Measurements from ENCODE around the gene CDC6. TPM values are rescaled to one million over a fixed set of nuclear protein-coding genes. Genes with fewer than 3 reads are reported as not detected.
A peak's percentile ranks its signal among the peaks of the same experiment; 100 is the strongest.
"Not testable (repeated sequence)": the region's sequence is repeated elsewhere in the genome, so short reads cannot be mapped to it uniquely, and the experiment has no call there.

CDC6 gene
- total RNA-seq, 1 experiment from 2014 or later, result 31.1 TPM

GRCh38 chr17:40279402-40279801, 8.3 kb upstream of the CDC6 start:
- H3K27me3 ChIP-seq, result no peaks in the 10 kb centered on the region
- DNase-seq, result no peak
- no peak overlapping the region for H3K4me3 ChIP-seq
- no peaks in the 10 kb centered on the region for H3K9me3 ChIP-seq
- H3K36me3 ChIP-seq, result peaks cover 54% of the 10 kb centered on the region

- Histone ChIP-seq H3K4me3 (no peak overlapping the region), H3K27me3 (no peaks in the 10 kb centered on the region), H3K9me3 (no peaks in the 10 kb centered on the region), H3K36me3 (peaks cover 44% of the 10 kb centered on the region)
- DNase-seq, result no peak
Observed at GRCh38 chr17:40281663-40282062, 6.0 kb upstream of the CDC6 start.

- Histone ChIP-seq H3K4me3 (peak overlapping the region; percentile 37), H3K27me3 (no peaks in the 10 kb centered on the region), H3K9me3 (no peaks in the 10 kb centered on the region), H3K36me3 (peaks cover 31% of the 10 kb centered on the region)
- no peak for DNase-seq
Observed at GRCh38 chr17:40283662-40284061, 4.0 kb upstream of the CDC6 start.

GRCh38 chr17:40284085-40284713, 3.5 kb upstream of the CDC6 start:
- H3K27me3 ChIP-seq, result no peaks in the 10 kb centered on the region
- peaks cover 33% of the 10 kb centered on the region for H3K36me3 ChIP-seq
- DNase-seq, result peak; percentile 65
- H3K4me3 ChIP-seq, result peak overlapping the region; percentile 37
- H3K9me3 ChIP-seq, result no peaks in the 10 kb centered on the region

- no peak for DNase-seq
- H3K27me3 ChIP-seq, result no peaks in the 10 kb centered on the region
- no peaks in the 10 kb centered on the region for H3K9me3 ChIP-seq
- H3K36me3 ChIP-seq, result peaks cover 37% of the 10 kb centered on the region
- no peak overlapping the region for H3K4me3 ChIP-seq
Observed at GRCh38 chr17:40286473-40286872, 1.2 kb upstream of the CDC6 start.

GRCh38 chr17:40287159-40287493, 553 bp upstream of the CDC6 start:
- H3K9me3 ChIP-seq, result no peaks in the 10 kb centered on the region
- no peak for DNase-seq
- no peaks in the 10 kb centered on the region for H3K27me3 ChIP-seq
- peaks cover 42% of the 10 kb centered on the region for H3K36me3 ChIP-seq
- H3K4me3 ChIP-seq, result 0 out of 2 replicates have a peak overlapping the region, but pooled peaks have one; percentile 6

GRCh38 chr17:40290629-40291280, 3.1 kb downstream of the CDC6 start:
- peak; percentile 44 for DNase-seq
- peaks cover 68% of the 10 kb centered on the region for H3K36me3 ChIP-seq
- H3K4me3 ChIP-seq, result no peak overlapping the region
- no peaks in the 10 kb centered on the region for H3K9me3 ChIP-seq
- H3K27me3 ChIP-seq, result no peaks in the 10 kb centered on the region

GRCh38 chr17:40291281-40291664, 3.6 kb downstream of the CDC6 start:
- no peaks in the 10 kb centered on the region for H3K9me3 ChIP-seq
- H3K4me3 ChIP-seq, result no peak overlapping the region
- peaks cover 73% of the 10 kb centered on the region for H3K36me3 ChIP-seq
- DNase-seq, result no peak
- no peaks in the 10 kb centered on the region for H3K27me3 ChIP-seq

- H3K27me3 ChIP-seq, result no peaks in the 10 kb centered on the region
- H3K9me3 ChIP-seq, result no peaks in the 10 kb centered on the region
- no peak for DNase-seq
- peaks cover 85% of the 10 kb centered on the region for H3K36me3 ChIP-seq
- H3K4me3 ChIP-seq, result no peak overlapping the region
Observed at GRCh38 chr17:40293363-40293762, 5.7 kb downstream of the CDC6 start.

GRCh38 chr17:40295488-40296436, 8.1 kb downstream of the CDC6 start:
- peaks cover 87% of the 10 kb centered on the region for H3K36me3 ChIP-seq
- H3K27me3 ChIP-seq, result no peaks in the 10 kb centered on the region
- no peak for DNase-seq
- H3K9me3 ChIP-seq, result no peaks in the 10 kb centered on the region
- no peak overlapping the region for H3K4me3 ChIP-seq

- no peak for DNase-seq
- Histone ChIP-seq H3K27me3 (no peaks in the 10 kb centered on the region), H3K4me3 (no peak overlapping the region), H3K9me3 (no peaks in the 10 kb centered on the region), H3K36me3 (peaks cover 87% of the 10 kb centered on the region)
Observed at GRCh38 chr17:40297511-40297910, 9.8 kb downstream of the CDC6 start.

GRCh38 chr17:40298726-40299125, 11.0 kb downstream of the CDC6 start:
- peaks cover 89% of the 10 kb centered on the region for H3K36me3 ChIP-seq
- no peaks in the 10 kb centered on the region for H3K9me3 ChIP-seq
- H3K4me3 ChIP-seq, result no peak overlapping the region
- DNase-seq, result no peak
- no peaks in the 10 kb centered on the region for H3K27me3 ChIP-seq

GRCh38 chr17:40299159-40299757, 11.6 kb downstream of the CDC6 start:
- not testable (repeated sequence) for DNase-seq, H3K9me3 ChIP-seq, H3K27me3 ChIP-seq, H3K4me3 ChIP-seq
- peaks cover 83% of the 10 kb centered on the region for H3K36me3 ChIP-seq

GRCh38 chr17:40301315-40301714, 13.6 kb downstream of the CDC6 start:
- Histone ChIP-seq H3K27me3 (no peaks in the 10 kb centered on the region), H3K36me3 (peaks cover 68% of the 10 kb centered on the region), H3K4me3 (no peak overlapping the region), H3K9me3 (no peaks in the 10 kb centered on the region)
- no peak for DNase-seq

GRCh38 chr17:40303009-40303657, 15.5 kb downstream of the CDC6 start:
- Histone ChIP-seq H3K9me3 (no peaks in the 10 kb centered on the region), H3K36me3 (peaks cover 55% of the 10 kb centered on the region), H3K27me3 (no peaks in the 10 kb centered on the region), H3K4me3 (no peak overlapping the region)
- DNase-seq, result no peak

GRCh38 chr17:40303708-40304551, 16.3 kb downstream of the CDC6 start:
- H3K27me3 ChIP-seq, result no peaks in the 10 kb centered on the region
- H3K4me3 ChIP-seq, result no peak overlapping the region
- peak; percentile 69 for DNase-seq
- H3K9me3 ChIP-seq, result no peaks in the 10 kb centered on the region
- H3K36me3 ChIP-seq, result peaks cover 49% of the 10 kb centered on the region
